WTC11 (cell line): ENCODE results near the gene DGCR2. TPM values are rescaled to one million over a fixed set of nuclear protein-coding genes. Genes with fewer than 3 reads are reported as not detected.

Experiments
- total RNA-seq: library from RNA; stranded (reverse); gene quantifications from 3 replicates; pipeline ENCODE4 v1.2.3, GENCODE V29; 2021

DGCR2 gene
- total RNA-seq, 1 experiment from 2014 or later, result 64.2 TPM

Other genes starting within 250 kb of the DGCR2 start
- 2.4 to 4.7 TPM (median 3.8 TPM) in 3 replicates for gene DGCR6, start 216.1 kb downstream of the DGCR2 start, total RNA-seq
- gene PRODH, start 186.1 kb downstream of the DGCR2 start, total RNA-seq, result 42.6 to 97.3 TPM (median 56.1 TPM) in 3 replicates
- not detected in 3 replicates for gene TSSK2, start 8.9 kb upstream of the DGCR2 start, total RNA-seq
- 18.0 to 19.3 TPM (median 18.3 TPM) in 3 replicates for gene ESS2, start 22.2 kb upstream of the DGCR2 start, total RNA-seq
- 0.44 to 0.68 TPM in 2 of 3 replicates, not detected in the other for gene GSC2, start 27.9 kb upstream of the DGCR2 start, total RNA-seq
- gene SLC25A1, start 56.3 kb upstream of the DGCR2 start, total RNA-seq, result 201 to 213 TPM (median 204 TPM) in 3 replicates
- gene CLTCL1, start 169.3 kb upstream of the DGCR2 start, total RNA-seq, result 15.5 to 19.3 TPM (median 16.9 TPM) in 3 replicates